ENCODE measurements around the gene RTN4R.
"Not testable (repeated sequence)": the region's sequence is repeated elsewhere in the genome, so short reads cannot be mapped to it uniquely, and the experiment has no call there.

RTN4R gene

DNA sequence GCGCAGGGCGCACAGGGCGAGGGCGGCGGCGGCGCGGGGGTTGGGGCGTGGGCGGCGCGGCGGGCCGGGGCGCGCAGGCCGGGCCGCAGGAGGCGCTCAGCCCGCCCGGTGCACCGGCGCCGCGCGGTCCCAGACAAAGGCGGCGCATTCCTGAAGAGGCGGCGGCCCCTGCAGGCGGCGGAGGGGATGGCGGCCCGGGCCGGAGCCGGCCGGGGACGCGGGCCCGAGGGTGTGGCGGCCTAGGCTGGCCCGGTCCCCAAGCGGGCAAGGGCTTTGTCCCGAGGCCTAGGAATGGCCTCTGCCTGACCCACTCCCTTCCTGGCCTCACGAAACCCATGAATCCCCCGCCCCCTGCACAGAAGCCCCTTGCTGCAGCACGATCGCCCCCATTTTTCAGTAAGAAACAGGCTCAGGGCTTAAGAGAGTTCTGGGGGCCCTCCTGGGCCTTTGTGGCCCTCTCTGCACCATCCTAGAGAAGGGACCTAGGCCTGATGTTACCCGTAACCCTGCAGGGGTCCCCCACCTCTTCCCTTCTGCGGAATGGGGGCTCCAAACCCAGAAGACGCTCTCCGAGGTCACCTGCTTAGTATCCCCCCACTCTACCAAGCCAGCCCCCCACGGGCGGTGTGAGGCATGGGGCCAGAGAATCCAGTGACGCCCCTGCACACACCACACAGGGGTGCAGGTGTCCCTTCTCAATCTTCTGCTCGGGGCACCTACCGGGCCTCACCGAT is at the start of gene RTN4R:
Gene RTN4R, minus strand, starts transcription at position 40 of the 734 bp plus-strand sequence. CDS start 226 bp downstream, outside the sequence.
- in situ Hi-C loops (cut with HindIII; ENCODE audit: low sequenced_read_pairs): no loop called here
- DNase-seq (ENCODE audit: low read depth, low spot score): no peak
- H3K4me3 ChIP-seq (ENCODE audit: low read depth, low read length): no peak within 1 kb of the TSS
- TF ChIP-seq, protein P1, sequence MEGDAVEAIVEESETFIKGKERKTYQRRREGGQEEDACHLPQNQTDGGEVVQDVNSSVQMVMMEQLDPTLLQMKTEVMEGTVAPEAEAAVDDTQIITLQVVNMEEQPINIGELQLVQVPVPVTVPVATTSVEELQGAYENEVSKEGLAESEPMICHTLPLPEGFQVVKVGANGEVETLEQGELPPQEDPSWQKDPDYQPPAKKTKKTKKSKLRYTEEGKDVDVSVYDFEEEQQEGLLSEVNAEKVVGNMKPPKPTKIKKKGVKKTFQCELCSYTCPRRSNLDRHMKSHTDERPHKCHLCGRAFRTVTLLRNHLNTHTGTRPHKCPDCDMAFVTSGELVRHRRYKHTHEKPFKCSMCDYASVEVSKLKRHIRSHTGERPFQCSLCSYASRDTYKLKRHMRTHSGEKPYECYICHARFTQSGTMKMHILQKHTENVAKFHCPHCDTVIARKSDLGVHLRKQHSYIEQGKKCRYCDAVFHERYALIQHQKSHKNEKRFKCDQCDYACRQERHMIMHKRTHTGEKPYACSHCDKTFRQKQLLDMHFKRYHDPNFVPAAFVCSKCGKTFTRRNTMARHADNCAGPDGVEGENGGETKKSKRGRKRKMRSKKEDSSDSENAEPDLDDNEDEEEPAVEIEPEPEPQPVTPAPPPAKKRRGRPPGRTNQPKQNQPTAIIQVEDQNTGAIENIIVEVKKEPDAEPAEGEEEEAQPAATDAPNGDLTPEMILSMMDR (IDR thresholded peaks at IDR 0.05; ENCODE audit: low read depth, low read length): peak; percentile 60

- H3K4me3 ChIP-seq (ENCODE audit: low read depth, low read length); DNase-seq (ENCODE audit: low read depth, low spot score); in situ Hi-C loops (cut with HindIII; ENCODE audit: low sequenced_read_pairs): not testable (repeated sequence)
- TF ChIP-seq, protein P1 (IDR thresholded peaks at IDR 0.05; ENCODE audit: low read depth, low read length): peak; percentile 54
These were observed 49.4 kb upstream of the RTN4R start for GRCh38 chr22:20317402-20318042.

DNA sequence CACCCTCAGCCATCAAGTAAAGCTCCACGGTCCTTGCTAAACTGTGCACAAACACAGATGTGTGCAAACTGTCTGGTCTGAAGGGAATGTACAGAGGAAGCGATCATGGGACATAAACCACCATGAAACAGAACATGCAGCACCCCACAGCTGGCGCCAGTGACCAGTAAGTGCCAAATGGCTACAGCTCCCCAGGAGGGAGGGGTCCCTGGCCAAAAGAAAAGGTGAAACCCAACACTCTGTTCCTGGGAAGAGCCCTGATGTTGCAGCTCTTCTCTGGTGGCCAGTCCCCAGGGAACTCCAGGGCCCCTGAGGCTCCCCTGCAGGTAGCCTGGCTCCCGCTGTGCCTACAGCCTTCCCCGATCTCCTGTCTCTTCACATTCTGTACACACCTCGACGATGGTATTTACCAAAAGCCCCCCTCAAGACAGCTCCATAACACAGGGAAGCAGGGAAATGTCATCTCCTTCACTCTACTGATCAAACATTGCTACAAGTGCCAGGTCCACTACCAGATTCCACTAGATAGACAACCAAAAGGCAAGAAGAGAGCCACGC is 48.8 kb upstream of the RTN4R start:
- H3K4me3 ChIP-seq (ENCODE audit: low read depth, low read length): no peak overlapping the region
- in situ Hi-C loops (cut with HindIII; ENCODE audit: low sequenced_read_pairs): no loop called here
- TF ChIP-seq, protein P1 (IDR thresholded peaks at IDR 0.05; ENCODE audit: low read depth, low read length): no peak
- no peak for DNase-seq (ENCODE audit: low read depth, low spot score)

GRCh38 chr22:20316217-20316843 is 48.2 kb upstream of the RTN4R start:
- TF ChIP-seq, protein P1 (IDR thresholded peaks at IDR 0.05; ENCODE audit: low read depth, low read length): no peak
- in situ Hi-C loops (cut with HindIII; ENCODE audit: low sequenced_read_pairs): no loop called here

DNA sequence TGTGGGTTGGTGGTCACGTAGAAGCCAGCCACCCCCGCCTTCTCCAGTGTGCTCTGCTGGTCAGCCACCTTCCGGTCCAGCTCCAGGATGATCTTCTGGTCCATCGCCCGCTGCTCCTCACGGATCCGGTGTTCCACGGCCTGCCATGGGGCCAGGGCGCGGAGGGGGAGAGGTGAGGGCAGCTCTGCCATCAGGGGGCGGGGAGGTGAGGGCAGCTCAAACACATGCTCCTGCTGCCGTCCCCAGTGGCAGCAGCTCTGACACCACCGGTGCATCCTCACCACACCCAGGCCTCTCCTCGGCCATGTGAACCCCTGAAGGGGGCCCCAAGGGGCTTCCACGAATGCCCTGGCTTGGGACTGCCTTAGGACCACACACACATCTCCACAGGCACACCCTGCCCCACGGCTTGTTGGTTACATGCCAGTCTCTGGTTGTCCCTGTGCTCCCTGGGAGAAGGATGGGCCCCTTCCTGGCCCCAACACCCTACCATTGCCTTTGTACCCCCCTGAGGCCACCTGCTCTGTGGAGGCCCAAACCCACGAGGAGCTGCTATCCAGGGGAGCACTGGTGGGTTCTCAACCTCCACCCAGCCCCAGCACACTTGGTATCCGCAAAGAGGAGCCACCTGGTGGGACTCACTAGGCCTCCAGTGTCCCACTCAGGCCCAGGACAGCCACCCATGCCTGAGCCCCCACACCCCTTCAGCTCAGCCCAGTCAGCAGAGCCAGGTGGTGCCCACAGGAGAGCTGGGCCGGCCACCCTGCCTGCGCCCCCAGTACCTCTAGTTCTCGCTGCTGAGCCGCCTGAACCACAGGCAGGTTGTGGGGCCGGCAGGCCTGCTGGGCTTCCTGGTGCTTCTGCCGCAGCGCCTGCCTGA is 47.5 kb upstream of the RTN4R start:
- in situ Hi-C loops (cut with HindIII; ENCODE audit: low sequenced_read_pairs): no loop called here

More at GRCh38 chr22:20316217-20316843, 48.2 kb upstream of the RTN4R start:
- no peak overlapping the region for H3K4me3 ChIP-seq (ENCODE audit: low read depth, low read length)
- no peak for DNase-seq (ENCODE audit: low read depth, low spot score)

GRCh38 chr22:20314741-20315336 is 46.7 kb upstream of the RTN4R start:
- H3K4me3 ChIP-seq (ENCODE audit: low read depth, low read length); DNase-seq (ENCODE audit: low read depth, low spot score); in situ Hi-C loops (cut with HindIII; ENCODE audit: low sequenced_read_pairs): not testable (repeated sequence)

More for the DNA sequence above, 47.5 kb upstream of the RTN4R start:
- no peak for DNase-seq (ENCODE audit: low read depth, low spot score)
- H3K4me3 ChIP-seq (ENCODE audit: low read depth, low read length): no peak overlapping the region
- TF ChIP-seq, protein P1 (IDR thresholded peaks at IDR 0.05; ENCODE audit: low read depth, low read length): no peak

GRCh38 chr22:20314206-20314605 is 46.1 kb upstream of the RTN4R start:
- DNase-seq (ENCODE audit: low read depth, low spot score); in situ Hi-C loops (cut with HindIII; ENCODE audit: low sequenced_read_pairs); H3K4me3 ChIP-seq (ENCODE audit: low read depth, low read length): not testable (repeated sequence)

DNA sequence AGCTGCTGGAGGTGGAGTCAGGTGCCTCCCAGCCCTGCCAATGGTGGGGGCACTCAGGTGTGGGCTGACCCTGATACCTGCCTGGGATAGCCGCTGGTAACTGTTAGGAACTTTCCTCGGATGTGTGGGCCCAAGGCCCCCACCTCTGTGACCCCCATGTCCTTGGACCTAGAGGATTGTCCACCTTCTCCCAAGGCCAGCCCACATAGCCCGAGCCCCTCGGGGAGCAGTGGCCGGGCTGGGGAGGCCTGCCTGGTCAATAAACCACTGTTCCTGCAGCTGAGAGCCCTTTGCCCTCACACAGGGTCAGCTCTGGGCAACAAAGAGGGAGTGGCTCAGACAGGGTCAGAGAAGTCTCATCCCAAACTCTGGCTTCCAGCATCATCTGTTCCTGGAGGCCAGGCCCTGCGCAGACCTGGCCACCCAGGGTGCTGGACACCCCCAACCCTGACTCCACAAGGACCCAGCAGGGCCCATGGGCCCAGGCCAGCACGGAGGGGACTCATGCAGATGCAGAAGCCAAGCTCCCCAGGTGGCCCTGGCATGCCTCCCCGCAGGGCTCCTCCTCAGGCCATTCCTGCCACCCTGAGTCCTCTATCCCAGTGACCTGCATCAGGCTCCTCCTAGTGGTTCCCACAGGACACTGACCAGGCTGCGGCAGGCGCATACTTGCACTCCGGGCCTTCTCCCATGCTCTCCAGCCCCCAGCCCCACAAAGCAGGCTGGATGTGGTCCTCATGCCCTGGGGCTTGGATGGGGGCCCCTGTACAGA is 45.4 kb upstream of the RTN4R start:
- DNase-seq (ENCODE audit: low read depth, low spot score); in situ Hi-C loops (cut with HindIII; ENCODE audit: low sequenced_read_pairs); H3K4me3 ChIP-seq (ENCODE audit: low read depth, low read length): not testable (repeated sequence)
